GM10266 (cell line): ENCODE data around the gene AP3S2.

ENCODE experiments used
- DNase-seq: peaks from one replicate; pipeline ENCODE4 v3.0.0; 2012; ENCODE audit errors: extremely low spot score
- CTCF ChIP-seq: IDR thresholded peaks from 2 replicates; pipeline ENCODE4 v1.5.1; 2012; ENCODE audit warnings: mild to moderate bottlenecking, low read depth; ENCODE audit not compliant: control insufficient read depth, insufficient read depth; ENCODE audit errors: missing control alignments

Gene AP3S2

GRCh38 chr15:89928421-89928820, 34.6 kb upstream of the AP3S2 start:
- no peak for TF ChIP-seq CTCF
- no peak for DNase-seq

- no peak for TF ChIP-seq CTCF
Observed at GRCh38 chr15:89926158-89926557, 32.4 kb upstream of the AP3S2 start.

GRCh38 chr15:89917442-89918101, 23.8 kb upstream of the AP3S2 start:
- no peak for DNase-seq
- TF ChIP-seq CTCF = no peak

More at GRCh38 chr15:89926158-89926557, 32.4 kb upstream of the AP3S2 start:
- no peak for DNase-seq

- TF ChIP-seq CTCF = no peak
- DNase-seq = no peak
Observed at GRCh38 chr15:89916660-89917059, 22.9 kb upstream of the AP3S2 start.

- DNase-seq = no peak
- no peak for TF ChIP-seq CTCF
Observed at GRCh38 chr15:89912674-89913396, 19.0 kb upstream of the AP3S2 start, which contains the start of gene ARPIN. ARPIN (minus strand) TSS chr15:89912952; CDS start chr15:89912835, 117 bp downstream.

GRCh38 chr15:89912145-89912673, 18.4 kb upstream of the AP3S2 start:
- no peak for DNase-seq
- no peak for TF ChIP-seq CTCF

- no peak for DNase-seq
- no peak for TF ChIP-seq CTCF
Observed at GRCh38 chr15:89910891-89911626, 17.3 kb upstream of the AP3S2 start.
